HG02678 (cell line): ENCODE results near the gene ATF5.
"Not testable (repeated sequence)": the region's sequence is repeated elsewhere in the genome, so short reads cannot be mapped to it uniquely, and the experiment has no call there.

ENCODE experiments used
- ATAC-seq: cut with Tn5 transposase; IDR thresholded peaks from one replicate; pipeline ENCODE4 v1.9.1; 2021; ENCODE audit warnings: mild to moderate bottlenecking, moderate library complexity; ENCODE audit not compliant: unreplicated experiment

Gene ATF5

DNA sequence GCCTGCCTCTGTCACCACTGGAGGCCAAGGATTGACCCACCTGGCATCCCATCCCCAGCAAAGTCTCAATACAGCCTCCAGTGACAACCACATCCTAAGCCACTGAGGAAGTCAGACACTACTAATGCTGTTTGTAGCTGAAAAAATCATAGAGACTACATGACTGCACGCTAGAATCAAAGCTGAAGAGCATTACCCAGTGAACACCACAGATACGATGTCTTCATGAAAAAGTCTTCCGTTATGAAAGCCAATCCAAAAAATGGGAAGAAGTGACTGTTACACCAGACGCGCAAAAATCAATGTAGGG lies 11.4 kb downstream of the ATF5 start:
- ATAC-seq = no peak

DNA sequence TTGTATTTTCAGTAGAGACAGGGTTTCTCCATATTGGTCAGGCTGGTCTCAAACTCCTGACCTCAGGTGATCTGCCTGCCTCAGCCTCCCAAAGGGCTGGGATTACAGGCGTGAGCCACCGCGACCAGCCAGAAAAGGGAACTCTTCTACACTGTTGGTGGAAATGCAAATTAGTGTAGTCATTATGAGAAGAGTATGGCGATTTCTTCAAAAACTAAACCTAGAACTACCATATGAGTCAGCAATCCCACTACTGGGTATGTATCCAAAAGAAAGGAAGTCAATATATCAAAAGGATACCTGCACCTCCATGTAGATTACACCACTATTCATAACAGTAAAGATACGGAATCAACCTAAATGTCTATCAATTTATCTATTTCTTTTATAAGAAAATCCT lies 15.6 kb downstream of the ATF5 start:
- ATAC-seq = not testable (repeated sequence)

DNA sequence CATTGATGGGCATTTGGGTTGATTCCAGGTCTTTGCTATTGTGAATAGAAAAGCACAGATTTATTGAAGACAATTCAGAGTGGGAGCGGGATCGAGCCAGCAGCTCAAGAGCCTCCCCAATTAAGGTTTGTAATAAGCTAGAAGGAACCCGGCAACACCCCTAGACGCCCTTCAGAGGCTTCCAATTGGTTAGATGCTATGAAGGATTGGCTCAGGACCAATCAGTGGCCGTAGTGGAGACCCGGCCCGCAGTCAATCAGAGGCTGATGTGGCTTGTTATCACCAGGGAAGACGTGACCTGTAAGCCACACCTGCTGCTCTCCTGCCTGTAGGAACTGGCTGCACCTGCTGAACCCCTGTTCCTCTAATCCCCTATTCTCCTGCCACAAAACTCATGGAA lies 17.4 kb downstream of the ATF5 start:
- ATAC-seq = no peak

DNA sequence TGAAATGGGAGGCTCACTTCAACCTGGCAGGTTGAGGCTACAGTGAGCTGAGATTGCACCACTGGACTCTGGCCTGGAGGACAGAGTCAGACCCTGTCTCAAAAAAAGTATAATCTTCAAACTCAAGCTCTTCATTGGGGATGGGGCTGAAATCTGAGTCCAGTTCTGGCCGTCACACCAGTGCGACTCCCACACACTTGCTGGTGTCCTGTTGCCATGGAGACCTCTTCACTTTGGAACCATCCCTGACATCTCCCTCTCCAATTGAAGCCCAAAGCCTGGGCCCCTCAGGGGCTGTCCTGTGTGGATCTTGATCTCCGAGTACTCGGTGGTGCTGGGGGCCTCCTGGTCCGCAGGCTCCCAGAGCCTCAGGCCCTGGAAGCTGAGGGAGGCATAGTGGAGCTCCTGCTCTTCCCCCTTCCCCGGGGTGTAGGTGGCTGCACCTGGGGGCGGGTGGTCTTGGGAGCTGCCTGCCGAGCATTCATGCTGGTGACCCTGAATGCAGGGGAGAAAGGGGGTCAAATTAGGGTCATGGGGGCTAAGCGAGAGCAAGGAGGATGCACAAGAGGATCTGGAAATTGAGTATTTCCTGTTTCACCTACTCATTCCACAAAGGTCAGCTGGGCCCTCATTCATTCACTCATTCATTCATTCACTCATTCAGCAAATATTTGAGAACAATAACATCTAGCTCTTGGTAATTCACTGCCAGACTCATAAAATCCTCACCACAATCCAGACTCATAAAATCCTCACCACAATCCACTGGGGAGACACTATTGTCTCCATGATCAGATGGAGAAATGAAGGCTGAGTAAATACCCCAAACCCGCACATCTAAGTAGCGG lies 21.0 kb downstream of the ATF5 start:
- no peak for ATAC-seq

DNA sequence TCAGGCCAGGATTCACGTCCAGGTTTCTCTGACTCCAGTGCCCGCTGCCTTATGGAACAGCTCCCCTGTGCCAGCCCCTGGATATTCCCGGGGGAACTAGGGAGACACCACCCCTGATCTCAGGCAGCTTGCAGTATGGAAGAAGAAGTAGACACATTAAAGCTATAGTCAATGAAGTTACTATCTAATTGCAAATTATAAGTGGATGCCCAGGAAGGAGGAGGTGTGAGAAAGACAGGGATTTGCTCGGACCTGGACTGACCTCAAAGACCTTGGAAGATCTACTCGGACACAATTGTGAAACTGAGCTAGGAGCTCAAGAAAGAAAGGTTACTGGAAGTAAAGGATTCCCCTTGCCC lies 21.6 kb downstream of the ATF5 start:
- no peak for ATAC-seq

DNA sequence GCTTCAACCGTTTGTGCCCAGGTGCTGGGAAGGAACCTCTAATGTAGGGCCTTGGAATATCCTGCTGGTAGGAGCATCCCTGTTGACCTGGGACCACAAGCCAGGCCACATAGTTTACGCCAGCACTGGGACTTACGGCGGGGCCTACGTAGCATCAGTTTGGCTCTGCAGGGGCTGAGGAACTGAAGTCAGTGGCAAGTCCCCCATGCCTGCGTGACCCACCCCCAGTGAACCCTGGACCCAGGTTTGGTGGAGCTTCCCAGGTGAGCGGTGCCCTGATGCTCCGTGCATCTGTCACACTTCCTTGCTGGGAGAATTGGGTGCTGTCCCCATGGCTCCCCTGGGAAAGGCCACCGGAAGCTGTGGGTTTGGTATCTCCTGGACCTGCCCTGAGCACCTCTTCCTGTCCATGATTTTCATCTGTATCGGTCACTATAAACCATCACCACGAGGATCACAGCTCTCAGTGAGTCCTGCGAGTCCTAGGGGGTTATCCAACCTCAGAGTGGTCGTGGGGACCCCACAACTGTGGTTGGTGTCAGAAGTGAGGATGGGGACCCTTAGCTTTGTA lies 22.0 kb downstream of the ATF5 start:
- no peak for ATAC-seq

DNA sequence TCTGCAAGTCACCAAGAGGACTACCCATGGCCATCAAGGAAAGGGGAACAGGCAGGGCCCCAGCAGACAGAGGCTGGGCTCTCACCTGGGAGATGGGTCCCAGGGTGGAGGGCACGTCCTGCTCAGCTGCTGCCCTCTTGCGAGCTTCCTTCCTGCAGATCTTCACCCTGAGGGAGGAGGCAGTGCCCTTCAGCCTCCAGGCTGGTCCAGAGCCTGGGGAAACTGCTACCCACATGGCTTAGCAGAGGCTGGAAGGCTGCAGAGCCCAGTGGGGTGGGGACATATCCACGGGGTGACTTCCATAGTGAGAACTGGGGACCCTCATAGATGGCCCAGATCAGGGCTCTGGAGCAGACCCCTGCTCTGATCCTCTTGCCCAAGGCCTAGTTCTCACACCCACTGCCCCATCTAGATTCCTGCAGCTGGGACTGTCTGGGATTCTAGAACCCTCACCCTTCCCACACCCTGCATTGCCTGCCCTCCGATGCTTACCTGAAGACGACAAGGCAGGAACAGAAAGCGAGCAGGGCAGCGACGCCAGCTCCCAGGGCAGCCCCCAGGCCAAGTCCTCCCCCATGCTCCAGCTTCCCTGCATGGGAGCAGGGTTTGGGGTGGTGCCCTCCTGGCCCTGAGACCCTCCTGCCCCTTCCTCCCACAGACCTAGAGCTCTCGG lies 22.9 kb downstream of the ATF5 start:
- ATAC-seq = no peak

DNA sequence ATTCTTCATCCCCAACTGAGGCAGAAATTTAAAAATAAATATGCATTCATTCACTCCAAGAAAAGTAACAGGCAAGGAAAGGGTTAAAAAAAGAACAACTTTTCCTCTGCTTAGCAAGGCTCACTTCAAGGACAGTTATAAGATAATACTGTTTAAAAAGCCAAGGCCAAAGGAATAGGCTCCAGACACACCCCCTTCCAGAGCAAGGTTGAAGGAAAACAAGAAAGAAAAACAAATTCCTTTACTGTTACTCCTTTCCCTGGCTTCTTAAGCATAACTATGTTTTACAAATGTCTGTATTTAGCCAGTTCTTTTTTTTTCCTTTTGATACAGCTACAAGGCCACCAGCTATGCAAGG lies 23.5 kb downstream of the ATF5 start:
- ATAC-seq = no peak

DNA sequence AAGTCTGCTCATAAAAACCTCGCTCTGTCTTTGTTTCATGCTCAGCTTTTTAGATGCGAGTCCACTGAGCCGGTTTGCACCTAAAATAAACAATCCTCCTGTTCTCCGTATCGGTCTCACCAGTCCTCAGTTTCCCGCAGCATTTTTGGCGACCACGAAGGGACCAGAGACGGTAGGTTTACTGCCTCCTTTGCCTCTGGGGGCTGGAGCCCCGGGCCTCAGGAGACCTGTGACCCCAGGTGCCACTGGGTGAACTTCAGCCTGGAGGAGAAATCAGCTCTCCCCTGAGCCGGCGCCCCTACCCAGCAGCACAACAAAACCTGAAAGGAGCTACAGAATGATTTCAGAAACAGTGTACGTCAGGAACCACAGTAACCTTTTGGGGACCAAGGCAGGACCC lies 23.9 kb downstream of the ATF5 start:
- ATAC-seq = no peak

DNA sequence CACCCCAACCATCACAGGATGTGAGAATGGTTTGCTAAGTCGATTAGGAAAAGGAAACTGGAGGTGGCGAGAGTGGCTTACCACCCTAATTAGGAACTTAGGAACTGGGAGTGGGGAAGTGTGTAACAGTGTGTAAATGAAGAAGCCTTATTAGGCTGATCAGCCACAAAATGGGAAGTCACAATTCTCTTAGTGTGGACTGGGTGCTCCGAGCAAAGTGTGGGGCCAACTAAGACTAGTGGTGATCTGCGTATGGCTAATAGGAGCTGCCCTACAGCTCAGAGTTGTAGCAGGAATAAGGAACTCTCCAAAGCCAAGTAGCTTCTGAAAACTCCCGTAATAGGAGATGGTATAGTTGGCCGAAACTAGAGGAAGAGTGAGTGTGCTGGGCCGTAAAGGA lies 24.4 kb downstream of the ATF5 start:
- ATAC-seq = no peak

DNA sequence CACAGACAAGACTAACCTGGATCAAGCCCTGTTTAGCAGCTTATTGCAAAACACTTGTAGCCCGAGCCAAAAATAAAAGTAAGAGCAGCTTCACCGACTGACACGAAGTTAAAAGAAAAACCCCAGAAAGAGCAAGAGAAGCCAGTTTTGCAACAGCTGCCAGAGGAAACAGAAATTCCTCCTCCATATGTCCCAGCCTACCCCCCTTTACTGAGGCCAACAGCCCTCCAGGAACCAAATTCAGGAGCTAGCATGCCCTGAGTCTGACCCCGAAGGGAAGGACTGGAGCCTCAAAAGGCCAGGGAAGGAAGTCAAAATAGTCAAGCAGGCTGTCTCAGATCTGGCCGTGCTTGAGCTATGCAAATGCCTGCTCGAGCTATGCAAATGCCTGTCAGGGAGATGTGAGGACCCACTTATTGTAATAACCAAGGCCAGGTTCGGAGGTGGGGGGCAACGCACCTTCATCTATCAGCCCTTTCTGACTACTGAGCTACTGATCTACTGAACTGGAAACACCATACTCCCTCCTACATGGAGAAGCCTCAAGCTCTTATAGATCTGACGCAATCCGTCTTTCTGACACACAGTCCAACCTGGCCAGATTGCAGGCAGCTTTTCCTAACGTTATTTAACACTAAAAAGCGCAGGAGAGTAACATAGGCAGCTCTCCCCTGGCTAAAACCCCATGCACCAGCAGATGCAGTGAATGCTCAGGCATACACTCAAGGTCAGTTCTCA lies 25.3 kb downstream of the ATF5 start:
- ATAC-seq = no peak

DNA sequence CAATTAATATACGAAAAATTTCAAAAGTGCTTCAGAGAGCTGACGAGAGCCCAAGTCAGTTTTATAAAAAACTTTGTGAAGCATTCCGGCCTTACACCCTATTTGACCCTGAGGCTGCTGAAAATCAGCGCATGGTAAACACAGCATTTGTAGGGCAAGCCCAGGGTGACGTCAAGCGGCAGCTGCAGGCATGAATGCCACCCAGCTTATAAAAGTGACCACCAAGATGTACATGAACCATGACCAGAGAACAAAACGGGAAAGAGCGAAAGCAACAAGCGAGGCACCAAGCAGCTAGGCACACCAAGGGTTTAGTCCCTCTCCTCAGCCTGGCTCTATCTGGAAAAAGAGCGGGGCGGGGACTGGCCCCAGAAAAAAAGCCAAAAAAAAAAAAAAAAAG lies 25.9 kb downstream of the ATF5 start:
- no peak for ATAC-seq

DNA sequence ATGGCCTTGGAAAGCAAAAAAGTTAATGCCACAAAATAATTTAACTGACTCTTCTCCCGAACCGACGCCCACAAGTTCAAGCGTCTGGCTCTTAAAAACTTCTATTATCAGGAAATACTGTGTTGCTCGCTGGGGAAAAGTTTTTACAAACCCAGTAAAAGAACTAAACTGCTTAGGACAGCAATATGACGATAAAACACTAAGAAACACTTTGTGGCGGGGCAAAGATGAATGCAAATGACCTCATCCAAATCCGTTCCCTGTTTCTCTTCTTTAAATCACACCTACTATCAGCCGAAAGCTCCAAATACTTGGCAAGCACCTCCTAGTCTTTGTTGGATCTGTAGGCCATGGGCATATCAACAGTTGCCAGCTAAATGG lies 27.1 kb downstream of the ATF5 start:
- ATAC-seq = no peak

DNA sequence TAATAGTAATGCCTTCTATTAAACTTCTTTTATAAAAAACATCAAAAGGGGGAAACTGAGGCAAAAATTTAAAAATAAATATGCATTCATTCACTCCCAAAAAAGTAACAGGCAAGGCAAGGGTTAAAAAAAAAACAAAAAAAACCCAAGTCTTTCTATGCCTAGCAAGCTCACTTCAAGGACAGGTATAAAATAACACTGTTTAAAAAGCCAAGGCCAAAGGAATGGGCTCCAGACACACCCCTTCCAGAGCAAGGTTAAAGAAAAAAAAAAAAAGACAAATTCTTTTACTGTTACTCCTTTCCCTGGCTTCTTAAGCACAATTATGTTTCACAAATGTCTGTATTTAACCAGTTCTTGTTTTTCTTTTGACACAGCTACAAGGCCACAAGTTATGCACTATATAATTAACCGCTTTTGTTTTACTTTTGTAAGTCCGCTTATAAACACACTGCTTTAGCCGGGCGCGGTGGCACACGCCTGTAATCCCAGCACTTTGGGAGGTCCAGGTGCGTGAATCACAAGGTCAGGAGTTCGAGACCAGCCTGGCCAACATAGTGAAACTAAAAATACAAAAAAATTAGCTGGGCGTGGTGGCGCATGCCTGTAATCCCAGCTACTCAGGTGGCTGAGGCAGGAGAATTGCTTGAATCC lies 28.4 kb downstream of the ATF5 start:
- ATAC-seq = no peak

DNA sequence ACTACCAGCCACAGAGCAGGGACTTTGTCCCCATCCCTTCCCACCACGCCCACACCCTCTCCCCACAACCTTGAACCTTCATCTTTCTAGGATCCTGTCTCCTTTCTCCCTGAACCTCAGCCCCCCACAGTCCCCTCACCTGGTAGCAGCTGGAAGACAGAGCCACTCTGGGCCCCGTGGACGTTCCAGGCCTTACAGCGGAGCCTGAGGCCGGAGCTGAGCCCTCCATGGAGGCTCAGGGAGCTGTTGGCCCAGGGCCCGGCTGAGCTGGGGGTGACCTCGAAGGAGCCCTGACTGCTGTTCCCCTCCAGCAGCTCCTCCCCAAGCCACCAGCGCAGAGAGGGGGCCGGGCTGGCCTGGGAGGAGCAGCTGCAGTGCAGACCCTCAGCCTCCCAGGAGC lies 29.1 kb downstream of the ATF5 start:
- not testable (repeated sequence) for ATAC-seq

DNA sequence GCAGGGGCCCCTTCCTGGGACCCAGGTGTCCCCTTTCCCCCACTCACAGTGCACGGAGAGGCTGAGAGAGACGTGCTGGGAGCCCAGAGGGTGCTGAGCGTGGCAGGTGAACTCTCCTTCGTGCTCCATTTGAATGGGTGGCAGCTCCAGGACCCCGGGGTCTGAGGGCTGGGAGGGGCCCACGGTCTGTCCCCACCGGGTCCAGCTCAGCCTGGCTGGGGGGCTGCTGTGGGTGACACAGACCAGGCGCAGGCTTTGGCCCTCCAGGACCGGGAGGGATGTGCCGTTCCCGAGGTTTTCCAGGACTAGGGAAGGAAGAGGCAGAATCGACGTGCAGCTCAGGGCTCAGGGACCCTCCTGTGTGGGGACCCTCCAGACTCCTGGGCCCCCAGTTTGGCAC lies 29.6 kb downstream of the ATF5 start:
- ATAC-seq = not testable (repeated sequence)

DNA sequence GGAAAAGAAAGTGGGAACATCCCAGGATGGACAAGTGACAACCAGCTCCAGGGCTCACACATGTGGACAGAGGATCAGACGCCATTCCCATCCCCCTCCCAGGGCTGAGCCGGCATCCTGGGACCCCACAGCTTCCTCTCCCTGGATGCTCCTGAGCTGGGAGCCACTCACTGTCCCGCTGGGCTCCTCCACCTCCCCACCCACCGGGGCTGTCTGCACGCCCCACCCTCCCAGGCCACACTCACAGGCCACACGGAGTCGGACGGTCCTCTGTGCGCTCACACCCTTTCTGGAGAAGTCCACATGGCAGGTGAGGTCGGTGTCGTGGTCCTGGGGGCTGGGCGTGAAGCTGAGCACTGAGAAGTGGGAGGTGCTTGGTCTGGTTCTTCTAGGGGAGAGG lies 30.9 kb downstream of the ATF5 start:
- ATAC-seq = not testable (repeated sequence)

DNA sequence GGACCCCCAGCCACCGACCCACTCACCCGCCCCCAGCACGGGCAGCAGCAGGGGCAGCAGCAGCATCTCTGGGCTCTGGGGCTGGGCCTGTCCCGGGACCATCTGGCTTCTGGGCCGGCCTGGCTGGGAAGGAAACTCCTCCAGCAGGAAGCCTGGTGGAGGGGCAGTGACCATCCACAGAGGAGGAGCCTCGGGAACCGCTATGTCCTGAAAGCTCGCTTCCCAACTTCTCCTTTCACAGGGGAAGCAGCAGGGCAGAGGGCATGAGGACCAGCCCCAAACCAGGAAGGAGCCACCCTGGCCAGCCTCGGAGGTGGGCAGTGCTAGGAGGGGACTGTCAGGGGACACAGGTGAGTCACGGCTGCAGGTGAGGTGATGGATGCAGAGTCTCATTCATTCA lies 32.0 kb downstream of the ATF5 start, which contains the start of gene SIGLEC11:
TSS of gene SIGLEC11 (minus strand) at position 193 of the 400 bp plus-strand sequence. CDS start at position 102, 91 bp downstream.
- not testable (repeated sequence) for ATAC-seq

DNA sequence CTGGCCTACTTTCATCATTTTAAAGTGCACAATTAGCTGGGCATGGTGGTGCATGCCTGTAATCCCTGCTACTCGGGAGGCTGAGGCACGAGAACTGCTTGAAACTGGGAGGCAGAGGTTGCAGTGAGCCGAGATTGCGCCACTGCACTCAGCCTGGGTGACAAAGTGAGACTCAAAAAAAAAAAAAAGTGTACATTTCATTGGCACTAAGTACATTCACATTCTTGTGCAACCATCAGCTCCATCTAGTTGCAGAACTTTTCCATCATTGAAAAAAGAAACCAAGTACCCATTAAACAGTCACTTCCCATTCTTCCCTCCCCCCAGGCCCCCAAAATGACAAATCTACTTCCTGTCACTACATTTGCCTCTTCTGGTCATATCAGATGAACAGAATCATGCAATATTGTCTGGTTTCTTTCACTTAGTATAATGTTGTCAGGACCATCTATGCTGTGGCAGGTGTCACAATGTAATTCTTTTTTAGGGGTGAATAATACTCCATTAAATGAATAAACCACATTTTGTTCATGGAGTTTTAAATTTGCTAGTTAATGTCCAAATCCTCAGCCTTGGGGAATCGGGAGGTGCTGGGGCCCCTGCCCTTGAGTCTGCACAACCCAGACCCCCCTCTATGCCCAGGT lies 39.4 kb downstream of the ATF5 start:
- ATAC-seq = no peak

DNA sequence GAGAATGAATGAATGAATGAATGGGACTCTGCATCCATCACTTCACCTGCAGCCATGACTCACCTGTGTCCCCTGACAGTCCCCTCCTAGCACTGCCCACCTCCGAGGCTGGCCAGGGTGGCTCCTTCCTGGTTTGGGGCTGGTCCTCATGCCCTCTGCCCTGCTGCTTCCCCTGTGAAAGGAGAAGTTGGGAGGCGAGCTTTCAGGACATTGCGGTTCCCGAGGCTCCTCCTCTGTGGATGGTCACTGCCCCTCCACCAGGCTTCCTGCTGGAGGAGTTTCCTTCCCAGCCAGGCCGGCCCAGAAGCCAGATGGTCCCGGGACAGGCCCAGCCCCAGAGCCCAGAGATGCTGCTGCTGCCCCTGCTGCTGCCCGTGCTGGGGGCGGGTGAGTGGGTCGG lies 40.4 kb downstream of the ATF5 start:
- not testable (repeated sequence) for ATAC-seq

DNA sequence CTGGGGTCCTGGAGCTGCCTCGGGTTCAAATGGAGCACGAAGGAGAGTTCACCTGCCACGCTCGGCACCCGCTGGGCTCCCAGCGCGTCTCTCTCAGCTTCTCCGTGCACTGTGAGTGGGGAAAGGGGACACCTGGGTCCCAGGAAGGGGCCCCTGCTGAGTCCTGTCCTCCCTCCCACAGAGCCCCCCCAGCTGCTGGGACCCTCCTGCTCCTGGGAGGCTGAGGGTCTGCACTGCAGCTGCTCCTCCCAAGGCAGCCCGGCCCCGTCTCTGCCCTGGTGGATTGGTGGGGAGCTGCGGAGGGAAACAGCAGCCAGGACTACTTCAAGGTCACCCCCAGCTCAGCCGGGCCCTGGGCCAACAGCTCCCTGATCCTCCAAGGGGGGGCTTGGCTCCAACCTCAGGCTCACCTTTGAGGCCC lies 43.0 kb downstream of the ATF5 start:
- ATAC-seq = no peak
